ENCODE results near the gene LPP.

The LPP gene

GRCh38 chr3:188559072-188559429 lies 405.1 kb downstream of the LPP start:
- H3K9me3 ChIP-seq (ENCODE audit: control insufficient read depth, insufficient read depth, low read depth, low read length): no peaks in the 10 kb centered on the region
- H3K9ac ChIP-seq (ENCODE audit: low read length): no peak overlapping the region
- H3K4me1 ChIP-seq (ENCODE audit: control insufficient read depth, insufficient read depth, low read length): no peaks in the 10 kb centered on the region
- no peak overlapping the region for H3K27ac ChIP-seq (ENCODE audit: low read depth, low read length)
- H3K27me3 ChIP-seq (ENCODE audit: control insufficient read depth, insufficient read depth, low read length): no peaks in the 10 kb centered on the region
- H3K4me3 ChIP-seq (ENCODE audit: low read depth, low read length): no peak overlapping the region
- no peaks in the 10 kb centered on the region for H3K36me3 ChIP-seq (ENCODE audit: control insufficient read depth, insufficient read depth, low read length)

- Histone ChIP-seq H3K4me3 (ENCODE audit: low read depth, low read length) (no peak overlapping the region), H3K4me1 (ENCODE audit: control insufficient read depth, insufficient read depth, low read length) (no peaks in the 10 kb centered on the region), H3K27me3 (ENCODE audit: control insufficient read depth, insufficient read depth, low read length) (no peaks in the 10 kb centered on the region)
These were observed 405.9 kb downstream of the LPP start for GRCh38 chr3:188559856-188560255.

GRCh38 chr3:188562144-188562543 lies 408.2 kb downstream of the LPP start:
- Histone ChIP-seq H3K4me1 (ENCODE audit: control insufficient read depth, insufficient read depth, low read length) (no peaks in the 10 kb centered on the region), H3K4me3 (ENCODE audit: low read depth, low read length) (no peak overlapping the region), H3K27me3 (ENCODE audit: control insufficient read depth, insufficient read depth, low read length) (no peaks in the 10 kb centered on the region), H3K9ac (ENCODE audit: low read length) (no peak overlapping the region), H3K27ac (ENCODE audit: low read depth, low read length) (no peak overlapping the region), H3K9me3 (ENCODE audit: control insufficient read depth, insufficient read depth, low read depth, low read length) (no peaks in the 10 kb centered on the region), H3K36me3 (ENCODE audit: control insufficient read depth, insufficient read depth, low read length) (no peaks in the 10 kb centered on the region)

More at GRCh38 chr3:188559856-188560255, 405.9 kb downstream of the LPP start:
- H3K27ac ChIP-seq (ENCODE audit: low read depth, low read length): no peak overlapping the region
- H3K36me3 ChIP-seq (ENCODE audit: control insufficient read depth, insufficient read depth, low read length): no peaks in the 10 kb centered on the region
- no peak overlapping the region for H3K9ac ChIP-seq (ENCODE audit: low read length)
- H3K9me3 ChIP-seq (ENCODE audit: control insufficient read depth, insufficient read depth, low read depth, low read length): no peaks in the 10 kb centered on the region

- Histone ChIP-seq H3K9me3 (ENCODE audit: control insufficient read depth, insufficient read depth, low read depth, low read length) (no peaks in the 10 kb centered on the region), H3K4me3 (ENCODE audit: low read depth, low read length) (no peak overlapping the region), H3K27ac (ENCODE audit: low read depth, low read length) (no peak overlapping the region), H3K9ac (ENCODE audit: low read length) (no peak overlapping the region), H3K4me1 (ENCODE audit: control insufficient read depth, insufficient read depth, low read length) (no peaks in the 10 kb centered on the region), H3K36me3 (ENCODE audit: control insufficient read depth, insufficient read depth, low read length) (no peaks in the 10 kb centered on the region), H3K27me3 (ENCODE audit: control insufficient read depth, insufficient read depth, low read length) (no peaks in the 10 kb centered on the region)
These were observed 413.7 kb downstream of the LPP start for GRCh38 chr3:188567478-188568195.

- no peaks in the 10 kb centered on the region for H3K4me1 ChIP-seq (ENCODE audit: control insufficient read depth, insufficient read depth, low read length)
- H3K27ac ChIP-seq (ENCODE audit: low read depth, low read length): no peak overlapping the region
- H3K9ac ChIP-seq (ENCODE audit: low read length): no peak overlapping the region
- H3K4me3 ChIP-seq (ENCODE audit: low read depth, low read length): no peak overlapping the region
- no peaks in the 10 kb centered on the region for H3K9me3 ChIP-seq (ENCODE audit: control insufficient read depth, insufficient read depth, low read depth, low read length)
- no peaks in the 10 kb centered on the region for H3K27me3 ChIP-seq (ENCODE audit: control insufficient read depth, insufficient read depth, low read length)
- no peaks in the 10 kb centered on the region for H3K36me3 ChIP-seq (ENCODE audit: control insufficient read depth, insufficient read depth, low read length)
These were observed 414.8 kb downstream of the LPP start for GRCh38 chr3:188568736-188569135.

GRCh38 chr3:188571531-188572095 lies 417.7 kb downstream of the LPP start:
- Histone ChIP-seq H3K9me3 (ENCODE audit: control insufficient read depth, insufficient read depth, low read depth, low read length) (no peaks in the 10 kb centered on the region), H3K9ac (ENCODE audit: low read length) (no peak overlapping the region), H3K4me1 (ENCODE audit: control insufficient read depth, insufficient read depth, low read length) (no peaks in the 10 kb centered on the region), H3K36me3 (ENCODE audit: control insufficient read depth, insufficient read depth, low read length) (no peaks in the 10 kb centered on the region), H3K27me3 (ENCODE audit: control insufficient read depth, insufficient read depth, low read length) (no peaks in the 10 kb centered on the region), H3K4me3 (ENCODE audit: low read depth, low read length) (no peak overlapping the region), H3K27ac (ENCODE audit: low read depth, low read length) (no peak overlapping the region)

GRCh38 chr3:188573291-188573940 lies 419.5 kb downstream of the LPP start:
- Histone ChIP-seq H3K4me3 (ENCODE audit: low read depth, low read length) (no peak overlapping the region), H3K27me3 (ENCODE audit: control insufficient read depth, insufficient read depth, low read length) (no peaks in the 10 kb centered on the region), H3K4me1 (ENCODE audit: control insufficient read depth, insufficient read depth, low read length) (no peaks in the 10 kb centered on the region), H3K9ac (ENCODE audit: low read length) (no peak overlapping the region), H3K9me3 (ENCODE audit: control insufficient read depth, insufficient read depth, low read depth, low read length) (no peaks in the 10 kb centered on the region), H3K27ac (ENCODE audit: low read depth, low read length) (no peak overlapping the region), H3K36me3 (ENCODE audit: control insufficient read depth, insufficient read depth, low read length) (no peaks in the 10 kb centered on the region)

- Histone ChIP-seq H3K36me3 (ENCODE audit: control insufficient read depth, insufficient read depth, low read length) (no peaks in the 10 kb centered on the region), H3K9me3 (ENCODE audit: control insufficient read depth, insufficient read depth, low read depth, low read length) (no peaks in the 10 kb centered on the region), H3K4me1 (ENCODE audit: control insufficient read depth, insufficient read depth, low read length) (no peaks in the 10 kb centered on the region), H3K4me3 (ENCODE audit: low read depth, low read length) (no peak overlapping the region), H3K9ac (ENCODE audit: low read length) (no peak overlapping the region), H3K27me3 (ENCODE audit: control insufficient read depth, insufficient read depth, low read length) (no peaks in the 10 kb centered on the region), H3K27ac (ENCODE audit: low read depth, low read length) (no peak overlapping the region)
These were observed 420.0 kb downstream of the LPP start for GRCh38 chr3:188573956-188574355.

GRCh38 chr3:188574885-188575284 lies 420.9 kb downstream of the LPP start:
- no peaks in the 10 kb centered on the region for H3K36me3 ChIP-seq (ENCODE audit: control insufficient read depth, insufficient read depth, low read length)
- H3K4me1 ChIP-seq (ENCODE audit: control insufficient read depth, insufficient read depth, low read length): no peaks in the 10 kb centered on the region
- H3K9me3 ChIP-seq (ENCODE audit: control insufficient read depth, insufficient read depth, low read depth, low read length): no peaks in the 10 kb centered on the region
- H3K9ac ChIP-seq (ENCODE audit: low read length): no peak overlapping the region
- no peak overlapping the region for H3K27ac ChIP-seq (ENCODE audit: low read depth, low read length)
- no peak overlapping the region for H3K4me3 ChIP-seq (ENCODE audit: low read depth, low read length)
- no peaks in the 10 kb centered on the region for H3K27me3 ChIP-seq (ENCODE audit: control insufficient read depth, insufficient read depth, low read length)

GRCh38 chr3:188575501-188575900 lies 421.5 kb downstream of the LPP start:
- Histone ChIP-seq H3K9ac (ENCODE audit: low read length) (no peak overlapping the region), H3K27ac (ENCODE audit: low read depth, low read length) (no peak overlapping the region), H3K4me1 (ENCODE audit: control insufficient read depth, insufficient read depth, low read length) (no peaks in the 10 kb centered on the region), H3K36me3 (ENCODE audit: control insufficient read depth, insufficient read depth, low read length) (no peaks in the 10 kb centered on the region), H3K27me3 (ENCODE audit: control insufficient read depth, insufficient read depth, low read length) (no peaks in the 10 kb centered on the region), H3K4me3 (ENCODE audit: low read depth, low read length) (no peak overlapping the region), H3K9me3 (ENCODE audit: control insufficient read depth, insufficient read depth, low read depth, low read length) (no peaks in the 10 kb centered on the region)

GRCh38 chr3:188577539-188577938 lies 423.6 kb downstream of the LPP start:
- Histone ChIP-seq H3K9ac (ENCODE audit: low read length) (no peak overlapping the region), H3K27ac (ENCODE audit: low read depth, low read length) (no peak overlapping the region)

More at GRCh38 chr3:188577539-188577938, 423.6 kb downstream of the LPP start:
- Histone ChIP-seq H3K27me3 (ENCODE audit: control insufficient read depth, insufficient read depth, low read length) (no peaks in the 10 kb centered on the region), H3K36me3 (ENCODE audit: control insufficient read depth, insufficient read depth, low read length) (no peaks in the 10 kb centered on the region), H3K9me3 (ENCODE audit: control insufficient read depth, insufficient read depth, low read depth, low read length) (no peaks in the 10 kb centered on the region), H3K4me3 (ENCODE audit: low read depth, low read length) (no peak overlapping the region), H3K4me1 (ENCODE audit: control insufficient read depth, insufficient read depth, low read length) (no peaks in the 10 kb centered on the region)
